GM21390 (cell line): Measurements from ENCODE around the gene ATP5F1C.

ENCODE experiments used
- ATAC-seq: cut with Tn5 transposase; IDR thresholded peaks from one replicate; pipeline ENCODE4 v1.9.1; 2021; ENCODE audit not compliant: unreplicated experiment

Gene ATP5F1C

DNA sequence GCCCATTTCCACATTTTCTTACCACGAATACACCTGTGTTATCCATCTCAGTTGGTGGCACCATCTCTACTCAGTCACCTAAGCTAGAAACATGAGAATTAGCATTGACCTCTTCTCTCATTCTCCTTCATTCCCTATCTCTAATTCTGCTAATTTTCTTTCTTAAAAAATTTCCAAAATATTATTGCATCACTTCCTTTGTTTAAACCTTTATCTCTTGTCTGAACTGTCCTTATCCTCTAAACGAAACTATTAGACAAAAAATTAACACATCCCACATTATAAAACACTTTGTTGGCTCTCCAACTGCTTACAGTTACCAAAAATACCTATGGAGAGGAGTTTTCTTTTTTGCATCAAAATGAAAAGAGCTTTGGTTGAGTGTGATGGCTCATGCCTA lies 48.6 kb downstream of the ATP5F1C start:
- ATAC-seq = no peak

DNA sequence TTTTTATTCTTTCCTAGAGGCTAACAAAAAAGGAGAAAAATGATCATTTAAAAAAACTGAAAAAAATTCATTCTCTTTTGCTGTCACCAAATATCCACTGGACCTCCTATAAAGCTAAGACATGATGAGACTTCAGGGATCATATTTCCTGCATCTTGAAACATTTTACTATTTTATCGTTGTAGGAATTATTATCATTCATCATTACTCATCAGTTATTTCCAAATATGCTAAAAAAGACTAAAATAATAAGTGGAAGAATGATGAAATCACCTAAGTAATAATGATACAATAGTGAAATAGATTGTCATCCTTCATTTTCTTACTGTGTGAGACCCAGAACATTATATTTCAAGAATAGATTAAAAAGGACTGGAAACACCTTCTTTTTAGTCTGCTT lies 58.6 kb downstream of the ATP5F1C start:
- no peak for ATAC-seq

DNA sequence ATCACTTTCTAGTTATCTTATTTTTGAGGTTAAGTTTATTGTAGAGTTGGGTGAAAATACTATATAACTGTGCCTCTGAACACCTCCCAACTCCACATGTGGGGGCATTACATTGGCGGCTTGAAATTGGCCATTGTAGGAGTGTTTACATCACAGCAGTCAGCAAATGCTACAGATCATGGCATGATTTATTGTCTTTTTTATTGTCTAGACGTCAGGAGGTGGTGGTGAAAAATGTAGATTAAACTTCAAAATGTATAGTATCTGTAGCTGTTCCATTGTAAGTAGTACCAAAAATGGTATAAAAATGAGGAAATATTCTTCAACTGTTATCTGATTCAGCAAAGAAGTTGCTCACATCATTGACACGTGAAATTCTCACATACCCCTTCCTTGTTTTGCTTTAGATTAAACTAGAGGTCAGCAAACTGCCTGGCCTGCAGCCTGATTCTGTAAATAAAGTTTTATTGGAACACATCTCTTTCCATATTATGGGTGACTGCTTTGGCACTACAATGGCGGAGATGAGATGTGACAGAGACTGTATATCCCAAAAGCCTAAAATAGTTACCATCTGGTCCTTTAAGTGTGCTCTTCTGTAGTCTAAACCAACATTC lies 65.4 kb downstream of the ATP5F1C start:
- ATAC-seq = no peak

DNA sequence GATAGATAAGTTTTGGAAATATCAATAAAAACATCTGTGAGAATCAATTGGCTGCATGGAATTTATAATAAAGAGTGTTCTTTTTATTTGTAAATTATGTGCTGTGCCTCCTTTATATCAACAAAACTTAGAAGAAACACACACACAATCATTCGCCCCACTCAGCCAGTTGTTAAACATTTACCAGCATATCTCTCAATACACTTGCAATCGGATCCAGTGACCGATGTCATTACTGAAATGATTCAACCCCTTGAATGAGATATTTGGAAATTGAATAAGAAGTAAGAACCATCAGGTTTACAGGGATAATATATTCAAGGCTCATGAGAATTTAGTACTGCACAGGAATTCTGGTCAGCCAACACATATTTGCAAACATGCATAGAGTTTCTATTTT lies 65.9 kb downstream of the ATP5F1C start:
- ATAC-seq = no peak

DNA sequence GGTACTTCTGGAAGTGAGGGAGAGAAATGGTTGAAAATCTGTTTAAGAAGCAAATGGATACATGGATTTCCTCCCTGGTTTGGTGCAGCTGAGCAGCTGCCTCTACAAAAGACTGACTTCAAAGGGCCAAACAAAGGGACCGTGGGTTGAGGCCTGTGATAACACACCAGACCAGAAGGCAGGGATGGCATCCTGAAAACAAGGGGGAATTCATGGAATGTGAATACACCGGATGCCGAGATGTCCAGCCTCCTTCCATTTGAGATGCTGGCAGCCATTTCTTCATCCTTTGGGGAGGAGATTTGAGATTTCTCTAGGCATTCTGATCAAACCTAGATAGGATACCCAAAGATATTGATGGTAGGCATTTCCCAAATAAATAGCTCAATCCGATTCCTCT lies 67.2 kb downstream of the ATP5F1C start:
- no peak for ATAC-seq

DNA sequence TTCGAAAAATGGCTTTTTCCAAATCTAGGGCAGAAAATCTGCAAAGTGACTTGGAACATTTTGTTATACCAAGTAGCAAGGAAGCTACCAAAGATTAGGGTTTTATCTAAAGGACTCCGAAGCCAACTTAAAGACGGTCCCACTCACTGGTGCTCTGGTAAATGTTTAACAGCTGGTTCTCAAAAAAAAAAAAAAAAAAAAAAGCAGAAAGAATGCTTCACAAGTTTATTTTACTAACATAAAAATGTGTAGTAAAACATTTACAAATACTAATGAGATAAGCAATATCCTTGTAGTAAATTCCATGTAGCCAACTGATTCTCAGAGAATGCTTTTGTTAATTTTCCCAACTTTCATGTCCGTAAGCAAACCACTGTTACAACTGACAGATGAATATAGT lies 68.7 kb downstream of the ATP5F1C start:
- ATAC-seq = no peak

DNA sequence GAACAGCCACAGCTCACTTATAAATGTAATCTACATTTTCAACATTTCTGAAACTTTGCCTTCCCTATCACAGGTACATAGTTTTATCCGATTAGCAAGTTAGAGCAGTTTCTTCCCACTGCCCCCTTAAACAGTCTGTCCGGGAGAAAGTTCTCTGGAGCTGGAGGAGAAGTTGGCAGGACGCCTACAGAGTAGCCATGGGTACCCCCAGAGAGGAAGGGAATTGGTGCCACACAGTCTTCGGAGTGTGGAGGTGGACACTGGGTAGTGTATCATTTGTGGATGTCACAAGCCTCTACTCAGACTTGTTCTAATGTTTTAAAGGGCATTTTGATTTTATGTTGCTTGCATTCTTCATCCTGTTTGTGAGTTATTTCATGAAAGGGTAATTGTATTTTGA lies 69.3 kb downstream of the ATP5F1C start:
- no peak for ATAC-seq
